ENCODE results near the gene OVAAL. TPM values are rescaled to one million over a fixed set of nuclear protein-coding genes. Genes with fewer than 3 reads are reported as not detected.

Gene OVAAL
- total RNA-seq, 2 donors from 2014 or later, result not detected

DNA sequence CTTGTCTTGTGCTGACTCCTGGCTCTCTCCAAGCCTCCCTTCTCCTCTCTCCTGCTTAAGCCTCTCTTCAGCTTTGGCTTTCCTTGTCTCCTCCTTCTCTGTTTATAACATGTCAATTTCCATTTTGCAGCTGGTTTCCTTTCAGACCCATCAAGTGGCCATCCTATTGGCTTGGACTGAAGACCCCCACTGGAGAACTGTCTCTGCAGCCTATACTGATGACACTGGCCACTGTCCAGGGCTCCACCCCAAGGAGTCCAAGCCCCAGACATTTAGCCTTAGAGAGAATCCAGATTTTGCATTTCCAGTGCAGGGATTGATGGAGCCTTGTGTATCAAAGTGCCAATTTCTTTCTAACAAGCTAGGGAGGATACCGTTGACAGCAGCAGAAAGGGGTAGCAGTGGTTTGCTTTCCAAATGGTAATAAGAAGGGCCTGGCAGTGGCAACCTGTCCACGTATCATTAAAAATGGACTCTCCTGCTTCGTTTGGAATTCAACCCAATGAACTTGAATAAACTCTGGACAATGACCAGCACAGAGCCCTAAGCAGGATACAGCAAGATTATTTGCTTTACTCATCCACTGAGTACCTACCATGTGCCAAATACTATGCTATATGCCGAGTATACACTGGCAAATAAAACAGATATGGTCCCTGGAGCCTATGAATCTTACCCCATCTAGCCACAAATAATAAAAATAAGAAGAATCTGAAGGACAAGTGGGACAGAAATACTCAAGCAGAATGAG lies 6.5 kb downstream of the OVAAL start:
- H3K27ac Mint-ChIP-seq, result no peak overlapping the region

GRCh38 chr1:180566026-180566425 lies 7.3 kb downstream of the OVAAL start:
- Mint-ChIP-seq H3K27me3 (ENCODE audit: insufficient read depth) (peaks cover 62% of the 10 kb centered on the region), H3K27ac (no peak overlapping the region), H3K4me3 (no peak overlapping the region), H3K4me1 (peaks cover 13% of the 10 kb centered on the region), H3K36me3 (ENCODE audit: low read depth) (no peaks in the 10 kb centered on the region), H3K9me3 (no peaks in the 10 kb centered on the region)
- Histone ChIP-seq H3K36me3 (ENCODE audit: control insufficient read depth, insufficient read depth, low read length) (no peaks in the 10 kb centered on the region), H3K27ac (ENCODE audit: low read depth, low read length) (no peak overlapping the region), H3K9me3 (ENCODE audit: control insufficient read depth, low read length) (no peaks in the 10 kb centered on the region), H3K4me3 (ENCODE audit: low read length) (no peak overlapping the region), H3K4me1 (ENCODE audit: control insufficient read depth, insufficient read depth, low read length) (no peaks in the 10 kb centered on the region), H3K27me3 (ENCODE audit: control insufficient read depth, insufficient read depth, low read length, poor library complexity, severe bottlenecking) (peaks cover 84% of the 10 kb centered on the region), H3K9ac (ENCODE audit: extremely low read depth, low read length, poor library complexity, severe bottlenecking) (no peak overlapping the region)
- 87 to 90% methylated on average over 2 to 6 of the region's 6 CpGs for WGBS, 2 experiments (ENCODE audit: insufficient coverage in 1 of 2, insufficient read length in 1 of 2)
- TF ChIP-seq CTCF (conservative IDR thresholded peaks at IDR 0.05), result peak; percentile 18
- no peak for DNase-seq

More for the DNA sequence above, 6.5 kb downstream of the OVAAL start:
- Mint-ChIP-seq H3K9me3 (no peaks in the 10 kb centered on the region), H3K36me3 (ENCODE audit: low read depth) (no peaks in the 10 kb centered on the region), H3K27me3 (ENCODE audit: insufficient read depth) (peaks cover 56% of the 10 kb centered on the region), H3K4me1 (peaks cover 13% of the 10 kb centered on the region), H3K4me3 (no peak overlapping the region)
- H3K4me1 ChIP-seq (ENCODE audit: control insufficient read depth, insufficient read depth, low read length), result no peaks in the 10 kb centered on the region
- no peak overlapping the region for H3K27ac ChIP-seq (ENCODE audit: low read depth, low read length)
- no peak for DNase-seq
- H3K4me3 ChIP-seq (ENCODE audit: low read length), result no peak overlapping the region
- peaks cover 4% of the 10 kb centered on the region for H3K9me3 ChIP-seq (ENCODE audit: control insufficient read depth, low read length)
- WGBS, 2 experiments (ENCODE audit: insufficient coverage in 1 of 2, insufficient read length in 1 of 2), result 78 to 96% methylated on average over 3 to 4 of the region's 4 CpGs
- no peak overlapping the region for H3K9ac ChIP-seq (ENCODE audit: extremely low read depth, low read length, poor library complexity, severe bottlenecking)
- peaks cover 77% of the 10 kb centered on the region for H3K27me3 ChIP-seq (ENCODE audit: control insufficient read depth, insufficient read depth, low read length, poor library complexity, severe bottlenecking)
- no peaks in the 10 kb centered on the region for H3K36me3 ChIP-seq (ENCODE audit: control insufficient read depth, insufficient read depth, low read length)
- TF ChIP-seq CTCF (conservative IDR thresholded peaks at IDR 0.05), result no peak

DNA sequence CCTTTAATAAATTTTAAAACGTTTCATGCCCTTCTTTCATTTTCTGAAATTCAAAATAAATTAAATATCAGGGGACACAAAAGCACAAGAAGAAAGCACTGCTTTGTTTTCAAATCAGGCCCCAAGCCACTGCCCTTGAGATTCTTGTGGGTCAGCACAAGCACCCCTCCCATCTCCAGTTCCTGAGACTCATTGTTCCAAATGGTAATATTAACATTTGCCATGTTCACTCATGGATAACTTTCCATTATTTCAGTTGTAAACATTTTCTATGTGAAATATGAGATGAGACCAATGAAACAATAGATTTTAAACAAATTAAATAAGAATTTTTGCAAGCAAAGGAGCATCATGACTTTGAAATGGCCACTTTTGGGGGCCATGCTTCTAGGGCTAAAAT lies 7.7 kb downstream of the OVAAL start:
- Mint-ChIP-seq H3K36me3 (ENCODE audit: low read depth) (no peaks in the 10 kb centered on the region), H3K4me3 (no peak overlapping the region)
- 77% methylated on average over 1 of the region's 1 CpG; no CpG with 5 or more reads in 1 of the 2 experiments for WGBS, 2 experiments (ENCODE audit: insufficient coverage in 1 of 2, insufficient read length in 1 of 2)

More for the DNA sequence above, 7.7 kb downstream of the OVAAL start:
- no peak overlapping the region for H3K9ac ChIP-seq (ENCODE audit: extremely low read depth, low read length, poor library complexity, severe bottlenecking)
- Mint-ChIP-seq H3K4me1 (peaks cover 13% of the 10 kb centered on the region), H3K9me3 (no peaks in the 10 kb centered on the region), H3K27me3 (ENCODE audit: insufficient read depth) (peaks cover 66% of the 10 kb centered on the region), H3K27ac (no peak overlapping the region)
- DNase-seq, result no peak
- H3K4me3 ChIP-seq (ENCODE audit: low read length), result no peak overlapping the region
- H3K36me3 ChIP-seq (ENCODE audit: control insufficient read depth, insufficient read depth, low read length), result no peaks in the 10 kb centered on the region
- H3K9me3 ChIP-seq (ENCODE audit: control insufficient read depth, low read length), result no peaks in the 10 kb centered on the region
- peaks cover 89% of the 10 kb centered on the region for H3K27me3 ChIP-seq (ENCODE audit: control insufficient read depth, insufficient read depth, low read length, poor library complexity, severe bottlenecking)
- H3K4me1 ChIP-seq (ENCODE audit: control insufficient read depth, insufficient read depth, low read length), result no peaks in the 10 kb centered on the region
- H3K27ac ChIP-seq (ENCODE audit: low read depth, low read length), result no peak overlapping the region
- no peak for TF ChIP-seq CTCF (conservative IDR thresholded peaks at IDR 0.05)
